PC-9 (cell line): ENCODE measurements around the gene IMMP2L. TPM values are rescaled to one million over a fixed set of nuclear protein-coding genes. Genes with fewer than 3 reads are reported as not detected.

Source experiments
- BruUV-seq: library from RNA; stranded (reverse); fragments of 400-500 nt; replicated peaks from 2 replicates; lab custom pipeline; 2021; lab: Mats Ljungman, UMichigan
- CTCF ChIA-PET: fragments of 300-600 bp; sonication (Branson Sonifier 250); formaldehyde crosslinking; loops from one replicate; lab custom pipeline; 2022; ENCODE audit warnings: antibody characterized with exemption; lab: Charles Lee
- POLR2A ChIA-PET: fragments of 300-600 bp; sonication (Branson Sonifier 250); formaldehyde crosslinking; loops from one replicate; lab custom pipeline; 2022; ENCODE audit warnings: antibody characterized with exemption; ENCODE audit not compliant: unreplicated experiment; lab: Charles Lee
- DNase-seq, 2 experiments: peaks; one replicate each; pipeline versions ENCODE4 v3.0.0 to v3.0.0-alpha.2; 2015 to 2022; ENCODE audit warnings: mixed read lengths in 1 of 2
- H2AFZ ChIP-seq: fragments of 200-600 bp; sonication (generic); 2 replicates; pipeline ENCODE4 v1.8.1; 2017; ENCODE audit warnings: antibody characterized with exemption
- H3F3A ChIP-seq: fragments of 200-600 bp; sonication (generic); 2 replicates; pipeline ENCODE4 v1.8.1; 2017; ENCODE audit warnings: antibody characterized with exemption, mild to moderate bottlenecking, low read depth; ENCODE audit not compliant: insufficient read depth
- H3K27ac ChIP-seq: fragments of 200-600 bp; sonication (generic); 2 replicates; pipeline ENCODE4 v1.6.1; 2016; ENCODE audit warnings: mixed run types
- H3K27me3 ChIP-seq: fragments of 200-600 bp; sonication (generic); 2 replicates; pipeline ENCODE4 v1.6.1; 2016; ENCODE audit warnings: low read depth, mixed run types; ENCODE audit not compliant: insufficient read depth
- H3K36me3 ChIP-seq: fragments of 200-600 bp; sonication (generic); 2 replicates; pipeline ENCODE4 v1.6.1; 2016; ENCODE audit warnings: low read depth, mixed run types
- H3K4me1 ChIP-seq: fragments of 200-600 bp; sonication (generic); replicated peaks from 2 replicates; pipeline ENCODE4 v1.6.1; 2016; ENCODE audit warnings: mixed run types; ENCODE audit not compliant: insufficient read depth
- H3K4me2 ChIP-seq: fragments of 200-600 bp; sonication (generic); 2 replicates; pipeline ENCODE4 v1.6.1; 2017; ENCODE audit warnings: mixed run types
- H3K4me3 ChIP-seq: fragments of 200-600 bp; sonication (generic); 2 replicates; pipeline ENCODE4 v1.6.1; 2016; ENCODE audit warnings: mixed run types
- H3K79me2 ChIP-seq: fragments of 200-600 bp; sonication (generic); 2 replicates; pipeline ENCODE4 v1.6.1; 2017; ENCODE audit warnings: low read depth, mixed run types
- H3K9me2 ChIP-seq: fragments of 200-600 bp; sonication (generic); 2 replicates; pipeline ENCODE4 v1.8.1; 2017; ENCODE audit warnings: mild to moderate bottlenecking; ENCODE audit not compliant: insufficient read depth
- H3K9me3 ChIP-seq: fragments of 200-600 bp; sonication (generic); 2 replicates; pipeline ENCODE4 v1.8.1; 2016; ENCODE audit warnings: low read depth; ENCODE audit not compliant: insufficient read depth
- H4K20me1 ChIP-seq: fragments of 200-600 bp; sonication (generic); 2 replicates; pipeline ENCODE4 v1.8.1; 2017; ENCODE audit not compliant: insufficient read depth
- CTCF ChIP-seq: fragments of 200-600 bp; sonication (generic); conservative IDR thresholded peaks from 2 replicates; pipeline ENCODE4 v1.6.1; 2017; ENCODE audit warnings: mixed run types, antibody characterized with exemption, mild to moderate bottlenecking, moderate library complexity
- EZH2 ChIP-seq: fragments of 200-600 bp; sonication (generic); IDR thresholded peaks from 2 replicates; pipeline ENCODE4 v1.8.0; 2017; ENCODE audit warnings: antibody characterized with exemption, low read depth
- intact Hi-C: fragments of 100-400 bp; cut with micrococcal nuclease; formaldehyde crosslinking; loops from one replicate; pipeline ENCODE4 v1.10.0; 2022; ENCODE audit not compliant: unreplicated experiment
- total RNA-seq: library from RNA; stranded (reverse); gene quantifications from 2 replicates; pipeline ENCODE4 v1.2.3, GENCODE V29; 2021

The IMMP2L gene
- total RNA-seq, 1 experiment from 2014 or later = 40.5 TPM

GRCh38 chr7:111051832-111052231 is 510.5 kb downstream of the IMMP2L start:
- CTCF ChIA-PET = no interaction called here

GRCh38 chr7:111050875-111051416 is 511.3 kb downstream of the IMMP2L start:
- no peak for DNase-seq
- no peaks in the 10 kb centered on the region for H3K79me2 ChIP-seq
- H3K9me2 ChIP-seq = no peaks in the 10 kb centered on the region
- H3K4me1 ChIP-seq = no peaks in the 10 kb centered on the region
- H2AFZ ChIP-seq = no peak overlapping the region
- no peak overlapping the region for H3K27ac ChIP-seq
- no peak overlapping the region for H3K4me3 ChIP-seq
- H3K36me3 ChIP-seq = no peaks in the 10 kb centered on the region
- no TSS peak for BruUV-seq
- no peaks in the 10 kb centered on the region for H3K9me3 ChIP-seq
- TF ChIP-seq CTCF (no peak), EZH2 (no peak)
- CTCF ChIA-PET = no interaction called here
- H3F3A ChIP-seq = no peaks in the 10 kb centered on the region
- H3K27me3 ChIP-seq = no peaks in the 10 kb centered on the region
- POLR2A ChIA-PET = no interaction called here
- intact Hi-C loops = no loop called here
- no peaks in the 10 kb centered on the region for H4K20me1 ChIP-seq
- no peak overlapping the region for H3K4me2 ChIP-seq

More at GRCh38 chr7:111051832-111052231, 510.5 kb downstream of the IMMP2L start:
- no peaks in the 10 kb centered on the region for H3F3A ChIP-seq
- H3K9me3 ChIP-seq = no peaks in the 10 kb centered on the region
- H2AFZ ChIP-seq = no peak overlapping the region
- no peaks in the 10 kb centered on the region for H3K79me2 ChIP-seq
- no peaks in the 10 kb centered on the region for H3K27me3 ChIP-seq
- H3K4me2 ChIP-seq = no peak overlapping the region
- no peak for TF ChIP-seq CTCF
- no peak for TF ChIP-seq EZH2
- POLR2A ChIA-PET = no interaction called here
- H3K9me2 ChIP-seq = no peaks in the 10 kb centered on the region
- DNase-seq = no peak
- no TSS peak for BruUV-seq
- no peak overlapping the region for H3K4me3 ChIP-seq
- no peak overlapping the region for H3K27ac ChIP-seq
- H3K4me1 ChIP-seq = no peaks in the 10 kb centered on the region
- no peaks in the 10 kb centered on the region for H3K36me3 ChIP-seq
- intact Hi-C loops = no loop called here
- H4K20me1 ChIP-seq = no peaks in the 10 kb centered on the region

GRCh38 chr7:111049971-111050680 is 512.2 kb downstream of the IMMP2L start:
- no peak overlapping the region for H3K27ac ChIP-seq
- no peaks in the 10 kb centered on the region for H3K4me1 ChIP-seq
- intact Hi-C loops = no loop called here
- H3K4me3 ChIP-seq = no peak overlapping the region
- H3K9me3 ChIP-seq = no peaks in the 10 kb centered on the region
- no peaks in the 10 kb centered on the region for H4K20me1 ChIP-seq
- no peaks in the 10 kb centered on the region for H3K36me3 ChIP-seq
- H3K79me2 ChIP-seq = no peaks in the 10 kb centered on the region
- H3K9me2 ChIP-seq = no peaks in the 10 kb centered on the region; the same call in 1 of the 2 replicates
- no peak overlapping the region for H2AFZ ChIP-seq
- TF ChIP-seq CTCF = no peak
- no peak for TF ChIP-seq EZH2
- H3F3A ChIP-seq = no peaks in the 10 kb centered on the region
- BruUV-seq = no TSS peak
- ChIA-PET CTCF (no interaction called here), POLR2A (no interaction called here)
- H3K4me2 ChIP-seq = no peak overlapping the region
- H3K27me3 ChIP-seq = no peaks in the 10 kb centered on the region
- no peak for DNase-seq
